BE2C (cell line): ENCODE results near the gene RPS3.
"Not testable (repeated sequence)": the region's sequence is repeated elsewhere in the genome, so short reads cannot be mapped to it uniquely, and the experiment has no call there.

Experiments
- DNase-seq: peaks from one replicate; pipeline ENCODE4 v3.0.0-alpha.2; 2020
- H3K27me3 ChIP-seq: fragments of 250-450 bp; sonication (Bioruptor Pico); 2 replicates; pipeline ENCODE4 v1.5.1; 2020; ENCODE audit warnings: mild to moderate bottlenecking
- H3K36me3 ChIP-seq: fragments of 250-450 bp; sonication (Bioruptor Pico); 2 replicates; pipeline ENCODE4 v1.5.1; 2020; ENCODE audit warnings: mild to moderate bottlenecking
- H3K4me1 ChIP-seq: fragments of 250-450 bp; sonication (Bioruptor Pico); 2 replicates; pipeline ENCODE4 v1.5.1; 2020
- H3K4me3 ChIP-seq: 2 replicates; pipeline ENCODE4 v1.5.1; 2011; ENCODE audit warnings: low read depth, low read length
- H3K9me3 ChIP-seq: fragments of 250-450 bp; sonication (Bioruptor Pico); 2 replicates; pipeline ENCODE4 v1.5.1; 2020
- TF ChIP-seq, protein P1 (sequence below): IDR thresholded peaks from 2 replicates; pipeline ENCODE4 v1.5.1; 2012; ENCODE audit warnings: mild to moderate bottlenecking, low read depth, low read length

RPS3 gene

DNA sequence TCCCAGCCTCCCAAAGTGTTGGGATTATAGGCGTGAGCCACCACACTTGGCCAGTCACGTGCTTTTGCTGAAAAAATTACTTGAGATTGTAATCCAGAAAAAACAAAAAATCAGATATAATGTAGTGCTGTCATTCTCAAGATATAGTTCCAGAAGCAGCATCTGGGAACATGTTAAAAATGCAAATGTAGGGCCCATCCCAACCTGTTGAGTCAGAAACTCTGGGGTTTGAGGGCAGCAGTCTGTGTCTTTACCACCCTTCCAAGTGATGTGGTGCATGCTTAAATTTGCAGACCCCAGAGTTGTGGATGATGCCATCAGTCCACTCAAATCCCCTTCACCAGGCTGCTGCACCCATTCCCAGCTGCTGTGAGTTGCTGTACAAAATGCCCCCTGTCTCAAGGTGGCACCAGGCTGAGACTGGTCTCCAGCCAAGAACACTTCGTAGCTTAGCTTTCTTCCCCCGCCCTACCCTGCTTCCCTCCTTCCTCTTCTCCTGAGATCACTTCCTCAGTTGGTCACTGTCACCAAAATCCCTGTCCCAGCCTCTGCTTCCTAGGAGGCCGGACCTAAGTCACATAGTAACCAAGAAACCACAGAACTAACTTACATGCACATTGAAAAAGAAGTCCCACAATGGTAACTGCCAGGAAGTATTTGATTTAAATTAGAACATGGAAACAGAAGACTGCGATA, 29.6 kb upstream of the RPS3 start:
- TF ChIP-seq, protein P1, sequence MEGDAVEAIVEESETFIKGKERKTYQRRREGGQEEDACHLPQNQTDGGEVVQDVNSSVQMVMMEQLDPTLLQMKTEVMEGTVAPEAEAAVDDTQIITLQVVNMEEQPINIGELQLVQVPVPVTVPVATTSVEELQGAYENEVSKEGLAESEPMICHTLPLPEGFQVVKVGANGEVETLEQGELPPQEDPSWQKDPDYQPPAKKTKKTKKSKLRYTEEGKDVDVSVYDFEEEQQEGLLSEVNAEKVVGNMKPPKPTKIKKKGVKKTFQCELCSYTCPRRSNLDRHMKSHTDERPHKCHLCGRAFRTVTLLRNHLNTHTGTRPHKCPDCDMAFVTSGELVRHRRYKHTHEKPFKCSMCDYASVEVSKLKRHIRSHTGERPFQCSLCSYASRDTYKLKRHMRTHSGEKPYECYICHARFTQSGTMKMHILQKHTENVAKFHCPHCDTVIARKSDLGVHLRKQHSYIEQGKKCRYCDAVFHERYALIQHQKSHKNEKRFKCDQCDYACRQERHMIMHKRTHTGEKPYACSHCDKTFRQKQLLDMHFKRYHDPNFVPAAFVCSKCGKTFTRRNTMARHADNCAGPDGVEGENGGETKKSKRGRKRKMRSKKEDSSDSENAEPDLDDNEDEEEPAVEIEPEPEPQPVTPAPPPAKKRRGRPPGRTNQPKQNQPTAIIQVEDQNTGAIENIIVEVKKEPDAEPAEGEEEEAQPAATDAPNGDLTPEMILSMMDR: no peak
- H3K36me3 ChIP-seq: no peaks in the 10 kb centered on the region
- H3K27me3 ChIP-seq: no peaks in the 10 kb centered on the region
- H3K9me3 ChIP-seq: no peaks in the 10 kb centered on the region; the same call in 1 of the 2 replicates
- H3K4me3 ChIP-seq: no peak overlapping the region
- no peak for DNase-seq
- no peaks in the 10 kb centered on the region for H3K4me1 ChIP-seq

DNA sequence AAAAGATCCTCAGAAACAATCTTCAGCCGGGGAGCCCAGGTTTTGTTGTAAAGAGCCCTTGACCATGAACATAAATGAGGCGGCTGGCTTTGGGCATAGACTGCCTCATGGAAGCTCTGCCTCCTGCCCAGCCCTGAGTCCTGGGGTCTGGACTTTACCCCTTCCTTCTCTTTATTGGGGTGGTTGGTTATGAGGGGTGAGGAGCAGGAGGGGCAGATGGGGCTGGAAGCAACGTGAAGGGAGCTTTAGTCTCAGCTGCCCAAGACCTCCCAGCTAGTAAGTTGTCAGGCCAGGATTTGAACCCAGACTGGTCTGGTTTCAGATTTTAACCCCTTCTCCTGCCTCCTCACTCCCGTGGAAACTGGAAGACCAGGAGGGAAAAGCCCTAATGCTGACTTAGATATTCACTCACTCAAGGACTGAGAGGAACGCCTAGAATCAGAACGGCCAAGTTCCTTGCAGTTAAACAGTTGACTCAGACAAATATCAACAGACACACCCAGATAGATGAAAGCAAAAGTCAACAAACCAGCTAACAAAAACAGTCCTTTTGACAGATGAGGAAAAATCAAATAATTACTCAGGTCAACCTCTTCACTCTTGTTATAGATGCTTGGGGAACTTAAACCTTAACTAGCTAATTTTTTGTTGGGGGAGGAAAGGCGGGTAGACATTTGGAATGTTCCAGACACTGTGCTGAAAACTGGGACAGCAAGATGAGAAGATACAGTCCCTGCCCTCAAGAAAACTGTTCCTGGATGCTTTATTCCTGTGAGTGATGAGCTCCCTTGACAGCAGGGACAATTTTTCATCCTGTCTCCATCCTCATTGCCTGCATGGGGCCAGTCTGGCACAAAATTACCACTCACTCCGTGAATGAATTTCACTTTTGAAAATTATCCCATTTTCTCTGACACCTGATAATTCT, 27.1 kb upstream of the RPS3 start:
- no peaks in the 10 kb centered on the region for H3K27me3 ChIP-seq
- no peaks in the 10 kb centered on the region for H3K36me3 ChIP-seq
- TF ChIP-seq, protein P1: no peak
- no peak for DNase-seq
- H3K4me3 ChIP-seq: no peak overlapping the region
- H3K4me1 ChIP-seq: no peaks in the 10 kb centered on the region
- H3K9me3 ChIP-seq: no peaks in the 10 kb centered on the region; the same call in 1 of the 2 replicates

DNA sequence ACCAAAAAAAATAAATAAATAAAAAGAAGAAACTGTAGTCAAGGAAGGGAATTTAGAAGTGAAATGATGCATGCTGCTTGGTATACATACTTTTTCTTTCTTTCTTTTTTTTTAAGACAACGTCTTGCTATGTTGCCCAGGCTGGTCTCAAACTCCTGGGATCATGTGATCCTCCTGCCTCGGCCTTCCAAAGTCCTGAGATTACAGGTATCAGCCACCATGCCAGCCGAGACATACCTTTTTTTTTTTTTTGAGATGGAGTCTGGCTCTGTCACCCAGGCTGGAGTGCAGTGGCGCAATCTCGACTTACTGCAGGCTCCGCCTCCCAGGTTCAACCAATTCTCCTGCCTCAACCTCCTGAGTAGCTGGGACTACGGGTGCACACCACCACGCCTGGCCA, 26.1 kb upstream of the RPS3 start:
- H3K4me1 ChIP-seq: no peaks in the 10 kb centered on the region
- H3K27me3 ChIP-seq: no peaks in the 10 kb centered on the region
- no peaks in the 10 kb centered on the region; the same call in 1 of the 2 replicates for H3K9me3 ChIP-seq
- no peak for DNase-seq
- H3K4me3 ChIP-seq: no peak overlapping the region
- TF ChIP-seq, protein P1: no peak
- H3K36me3 ChIP-seq: no peaks in the 10 kb centered on the region

DNA sequence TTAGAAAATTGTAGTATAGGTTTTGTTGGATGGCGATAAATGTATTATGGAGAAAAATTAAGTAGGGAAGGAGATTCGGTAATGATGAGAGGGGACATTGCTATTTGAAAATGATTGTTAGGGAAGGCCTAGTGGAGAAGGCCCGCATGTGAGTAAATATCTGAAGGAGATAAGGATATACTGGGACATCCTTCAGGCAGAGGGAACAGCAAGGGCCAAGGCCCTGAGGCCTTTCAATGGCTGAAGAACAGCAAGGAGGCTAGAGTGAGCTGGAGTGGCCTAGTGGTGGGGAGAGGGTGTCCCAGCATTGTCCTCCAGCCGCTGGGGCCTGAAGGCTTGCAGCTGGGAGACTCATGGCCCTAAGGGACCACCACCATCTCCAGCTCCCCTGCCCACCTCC, 24.7 kb upstream of the RPS3 start:
- H3K27me3 ChIP-seq: no peaks in the 10 kb centered on the region
- no peak for DNase-seq
- H3K4me3 ChIP-seq: no peak overlapping the region
- no peaks in the 10 kb centered on the region for H3K36me3 ChIP-seq
- no peaks in the 10 kb centered on the region; the same call in 1 of the 2 replicates for H3K9me3 ChIP-seq
- TF ChIP-seq, protein P1: no peak
- no peaks in the 10 kb centered on the region for H3K4me1 ChIP-seq

DNA sequence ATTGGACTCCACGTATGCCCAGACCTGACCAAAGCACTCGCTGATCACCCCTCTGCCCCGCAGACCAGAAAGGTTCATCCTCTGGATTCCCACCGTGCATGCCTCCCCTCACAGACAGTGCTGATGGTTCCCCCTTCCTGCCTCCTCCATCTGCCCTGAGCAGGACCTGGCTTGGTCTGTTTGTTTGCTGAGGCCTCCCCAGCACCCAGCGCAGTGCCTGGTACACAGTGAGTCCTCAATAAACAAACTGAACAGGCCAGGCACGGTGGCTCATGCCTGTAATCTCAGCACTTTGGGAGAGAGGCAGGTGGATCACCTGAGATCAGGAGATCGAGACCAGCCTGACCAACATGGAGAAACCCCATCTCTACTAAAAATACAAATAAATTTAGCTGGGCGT, 23.7 kb upstream of the RPS3 start:
- Histone ChIP-seq H3K9me3 (no peaks in the 10 kb centered on the region), H3K27me3 (no peaks in the 10 kb centered on the region), H3K36me3 (no peaks in the 10 kb centered on the region), H3K4me1 (0 out of 2 replicates have a peak, but pooled peaks cover under 1% of the 10 kb centered on the region), H3K4me3 (no peak overlapping the region)
- DNase-seq: no peak
- TF ChIP-seq, protein P1: no peak

DNA sequence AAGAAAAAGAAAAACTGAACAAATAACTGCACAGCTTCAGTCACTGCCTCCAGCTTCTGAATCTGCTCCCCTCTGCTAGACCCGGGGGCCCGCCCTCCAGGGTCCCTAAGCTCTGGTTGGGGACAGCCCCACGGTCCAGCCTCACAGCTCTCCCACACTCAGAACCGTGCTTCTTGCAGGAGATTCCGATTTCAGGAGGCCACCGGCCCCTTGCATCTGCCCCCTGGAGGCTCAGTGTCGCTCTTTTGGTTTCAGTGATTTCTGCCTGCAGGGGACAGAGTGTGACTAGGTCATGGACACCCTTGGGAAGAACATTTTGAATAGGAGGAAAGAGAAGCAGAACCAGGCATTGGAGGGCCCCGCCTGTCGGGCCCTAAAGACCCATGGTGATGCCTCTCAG, 23.1 kb upstream of the RPS3 start:
- TF ChIP-seq, protein P1: peak; percentile 50
- Histone ChIP-seq H3K9me3 (no peaks in the 10 kb centered on the region), H3K4me3 (no peak overlapping the region), H3K36me3 (no peaks in the 10 kb centered on the region), H3K27me3 (no peaks in the 10 kb centered on the region), H3K4me1 (0 out of 2 replicates have a peak, but pooled peaks cover 4% of the 10 kb centered on the region)
- DNase-seq: no peak

DNA sequence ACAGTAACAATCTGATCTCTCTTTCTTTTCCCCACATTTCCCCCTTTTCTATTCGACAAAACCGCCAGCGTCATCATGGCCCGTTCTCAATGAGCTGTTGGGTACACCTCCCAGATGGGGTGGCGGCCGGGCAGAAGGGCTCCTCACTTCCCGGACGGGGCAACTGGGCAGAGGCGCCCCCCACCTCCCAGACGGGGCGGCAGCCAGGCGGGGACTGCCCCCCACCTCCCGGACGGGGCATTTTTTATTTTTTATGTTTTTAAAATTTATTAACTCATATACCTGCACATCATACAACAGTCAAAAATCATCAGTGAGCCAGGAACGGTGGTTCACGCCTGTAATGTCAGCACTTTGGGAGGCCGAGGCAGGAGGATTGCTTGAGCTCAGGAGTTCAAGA, 20.5 kb upstream of the RPS3 start:
- H3K9me3 ChIP-seq, H3K36me3 ChIP-seq, DNase-seq, H3K4me3 ChIP-seq, H3K27me3 ChIP-seq, H3K4me1 ChIP-seq: not testable (repeated sequence)
